HG02840 (cell line): ENCODE data around the gene MLLT10.

Source experiments
- ATAC-seq: cut with Tn5 transposase; IDR thresholded peaks from one replicate; pipeline ENCODE4 v1.9.1; 2021; ENCODE audit warnings: mild to moderate bottlenecking, moderate library complexity, moderate number of reproducible peaks; ENCODE audit not compliant: unreplicated experiment, low FRiP score

MLLT10 gene

DNA sequence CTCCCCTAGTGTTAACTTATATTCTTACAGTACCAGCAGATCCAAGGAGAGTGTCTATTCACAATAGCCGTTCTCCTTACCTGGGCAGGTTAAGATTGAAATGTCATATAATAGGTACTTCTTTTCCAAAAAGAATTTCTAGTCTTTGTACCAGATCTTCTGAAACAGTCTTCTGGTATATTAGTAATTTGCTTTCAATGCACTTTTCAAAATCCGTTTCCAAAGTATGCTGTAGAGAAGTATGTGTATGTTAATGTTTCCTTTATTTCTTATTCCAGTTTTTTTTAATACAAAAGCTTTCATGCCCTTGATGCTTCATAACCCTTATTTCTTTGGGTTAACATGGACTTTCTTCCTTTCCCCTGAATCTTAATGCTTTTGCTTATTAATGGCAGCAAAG lies 188.2 kb downstream of the MLLT10 start:
- ATAC-seq, result no peak

DNA sequence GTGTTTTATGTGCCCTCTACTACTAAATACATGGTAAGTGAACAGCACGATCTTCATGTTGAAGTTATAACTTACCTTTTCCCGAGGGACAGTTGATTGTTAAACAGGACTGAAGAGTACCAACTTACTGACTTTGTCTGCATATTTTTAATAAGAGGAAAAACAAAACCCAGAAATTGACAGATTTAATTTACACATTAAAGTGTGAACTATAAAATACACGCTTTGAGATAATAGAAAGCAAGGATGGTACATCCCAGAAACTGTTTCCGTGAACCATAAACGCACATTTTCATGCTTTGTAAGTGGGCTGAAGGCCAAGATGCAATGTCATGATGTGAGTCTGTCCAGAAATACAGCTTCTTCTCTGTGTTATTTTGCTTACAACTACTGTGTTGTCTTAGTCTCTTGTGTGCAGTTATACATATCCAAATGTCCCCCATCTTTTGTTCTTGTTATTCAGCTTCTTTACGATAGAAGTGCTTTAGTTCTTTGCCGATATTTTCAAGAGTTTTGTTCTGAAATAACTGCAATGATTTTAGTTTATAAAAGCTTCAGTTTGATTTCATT lies 190.1 kb downstream of the MLLT10 start:
- no peak for ATAC-seq

DNA sequence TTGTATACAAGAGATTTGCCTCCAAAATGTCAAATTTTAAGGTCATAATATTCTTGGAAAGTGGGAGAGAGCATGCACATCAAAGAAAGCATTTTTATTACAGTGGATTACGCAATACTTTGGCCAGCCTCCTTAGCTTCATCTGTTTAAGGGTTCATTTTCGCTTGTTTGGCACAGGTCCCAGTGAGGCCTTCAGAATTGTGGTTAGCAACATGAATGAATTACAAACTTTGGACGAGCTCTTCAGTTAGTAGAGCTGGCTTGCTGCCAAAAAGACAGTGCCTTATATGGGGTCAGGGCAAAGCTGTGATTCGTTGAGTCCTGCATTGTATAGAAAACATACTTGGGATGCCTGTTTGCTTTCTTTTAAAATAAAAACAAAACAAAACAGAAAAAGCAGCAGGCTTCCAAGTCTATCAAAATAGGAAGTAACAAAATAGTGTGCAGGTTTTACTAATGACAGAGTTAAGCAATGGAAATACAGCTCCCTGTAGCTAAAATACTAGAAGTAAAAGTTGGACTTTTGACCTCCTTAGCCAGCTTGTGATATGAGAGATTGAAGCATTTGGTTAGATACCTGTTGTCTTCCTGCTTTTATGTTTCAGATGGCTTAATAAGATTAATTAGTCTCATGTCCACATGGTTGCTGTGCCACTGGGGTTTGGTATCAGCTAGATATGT lies 190.8 kb downstream of the MLLT10 start:
- ATAC-seq, result peak; percentile 90

DNA sequence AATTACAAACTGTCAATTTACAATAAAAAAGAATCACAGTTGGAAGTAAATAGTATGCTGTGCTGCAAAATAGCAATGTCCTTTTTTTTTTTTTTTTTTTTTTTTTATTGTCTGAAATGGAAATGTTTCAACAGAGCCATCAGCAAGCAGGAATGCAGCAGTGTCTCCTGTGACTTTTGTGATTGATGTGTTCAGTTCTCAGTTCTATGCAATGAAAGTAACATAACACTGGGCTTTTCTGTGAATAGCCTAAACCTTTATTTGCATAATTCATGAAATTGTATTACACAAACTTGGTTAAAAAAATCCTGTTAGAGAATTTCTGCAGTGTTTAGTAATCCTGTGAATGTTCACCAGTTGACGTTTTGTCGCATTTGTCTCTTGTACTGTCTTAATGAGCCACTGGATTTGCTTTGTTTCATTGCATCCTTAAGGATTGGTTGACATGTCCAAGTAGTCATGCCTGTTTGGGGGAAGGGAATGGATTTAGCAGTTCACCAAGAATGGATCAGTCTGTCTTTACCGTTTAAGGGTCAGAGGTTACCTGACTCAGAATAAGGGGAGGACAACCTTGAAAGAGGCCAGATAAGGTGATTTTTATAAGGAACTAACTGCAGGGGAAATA lies 192.7 kb downstream of the MLLT10 start:
- no peak for ATAC-seq

DNA sequence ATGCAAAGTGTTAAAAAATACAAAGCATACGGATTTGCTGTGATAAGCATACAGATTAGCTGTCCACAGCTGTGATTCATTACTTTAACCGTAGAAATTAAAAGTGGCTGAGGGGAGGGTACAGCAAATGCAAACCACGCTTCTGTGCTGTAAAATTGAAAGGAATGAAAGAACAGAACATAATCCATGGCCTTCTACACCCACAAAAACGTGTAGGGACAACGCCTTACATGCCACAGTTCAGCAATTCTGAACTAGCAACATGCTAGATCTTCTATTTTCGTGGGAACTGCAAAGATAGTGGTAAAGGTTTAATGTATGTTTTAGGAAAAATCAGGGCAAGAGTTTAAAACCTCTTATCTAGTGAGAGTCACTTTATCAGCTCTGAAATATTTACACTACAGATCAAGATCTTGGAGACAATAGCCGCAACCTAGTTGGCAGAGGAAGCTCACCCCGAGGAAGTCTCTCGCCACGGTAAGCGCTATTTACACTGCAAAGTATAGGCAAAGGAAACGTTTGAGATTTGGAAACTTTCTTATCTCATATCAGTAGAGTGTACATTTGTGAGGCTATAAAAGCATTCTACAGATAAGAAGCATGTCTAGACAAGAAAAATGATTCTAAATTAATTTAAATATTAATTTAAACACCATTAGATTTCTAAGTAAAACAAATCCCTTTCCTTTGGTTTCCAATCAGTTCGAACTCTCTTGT lies 193.6 kb downstream of the MLLT10 start:
- ATAC-seq, result no peak

DNA sequence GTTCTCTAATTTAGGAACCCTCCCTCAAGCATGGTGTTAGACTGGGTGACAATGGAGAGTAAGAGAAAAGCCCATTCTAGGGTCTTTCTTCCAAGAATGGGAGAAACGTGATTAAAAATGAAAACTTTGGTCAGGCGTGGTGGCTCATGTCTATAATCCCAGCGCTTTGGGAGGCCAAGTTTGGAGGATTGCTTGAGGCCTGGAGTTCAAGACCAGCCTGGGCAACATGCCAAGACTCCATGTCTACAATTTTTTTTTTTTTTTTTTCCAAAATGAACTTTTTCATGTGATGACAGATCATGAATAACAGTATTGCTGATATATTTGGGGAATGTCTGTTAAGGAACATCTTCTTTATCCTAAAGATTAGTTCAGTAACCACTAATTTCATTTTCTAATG lies 194.6 kb downstream of the MLLT10 start:
- ATAC-seq, result no peak

DNA sequence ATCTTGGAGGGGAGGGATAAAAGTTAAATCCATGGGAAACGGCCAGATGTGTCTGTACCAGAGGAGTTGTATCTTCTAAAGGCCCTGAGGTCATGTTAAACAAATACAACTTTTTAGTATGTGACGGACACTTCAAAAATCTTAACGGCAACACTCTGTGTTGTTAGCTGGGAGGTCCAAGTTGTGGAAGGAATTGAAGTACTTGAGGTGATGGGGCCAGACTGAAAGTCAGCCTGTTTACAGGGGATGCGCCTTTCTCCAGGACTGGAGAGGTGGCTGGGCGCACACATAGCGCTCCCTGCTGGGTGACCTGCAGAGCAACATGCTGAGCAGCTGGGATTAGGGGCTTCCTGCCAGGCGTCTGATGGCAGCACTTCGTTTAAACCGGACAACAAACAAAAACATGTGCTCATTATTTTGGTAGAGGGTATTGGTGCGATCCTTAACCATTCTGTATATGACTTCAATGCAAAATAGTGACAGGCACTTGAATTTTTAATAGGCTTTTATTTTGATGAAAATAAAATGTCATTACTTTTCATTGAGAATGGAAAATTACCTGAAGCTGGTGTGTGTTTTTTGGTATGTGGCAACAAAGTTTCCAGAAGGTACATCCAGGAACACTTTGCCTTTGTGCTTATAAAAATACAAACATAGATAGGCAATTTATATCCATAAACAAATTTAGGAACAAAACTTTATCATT lies 198.2 kb downstream of the MLLT10 start:
- peak; percentile 82 for ATAC-seq

DNA sequence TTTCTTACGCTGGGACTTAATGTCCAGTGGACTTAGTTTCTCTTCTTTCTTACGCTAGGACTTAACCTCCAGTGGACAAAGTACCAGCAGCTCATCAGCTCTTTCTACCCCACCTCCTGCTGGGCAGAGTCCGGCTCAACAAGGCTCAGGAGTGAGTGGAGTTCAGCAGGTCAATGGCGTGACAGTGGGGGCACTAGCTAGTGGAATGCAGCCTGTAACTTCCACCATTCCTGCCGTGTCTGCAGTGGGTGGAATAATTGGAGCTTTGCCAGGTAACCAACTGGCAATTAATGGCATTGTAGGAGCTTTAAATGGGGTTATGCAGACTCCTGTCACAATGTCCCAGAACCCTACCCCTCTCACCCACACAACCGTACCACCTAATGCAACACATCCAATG lies 199.7 kb downstream of the MLLT10 start:
- ATAC-seq, result no peak

DNA sequence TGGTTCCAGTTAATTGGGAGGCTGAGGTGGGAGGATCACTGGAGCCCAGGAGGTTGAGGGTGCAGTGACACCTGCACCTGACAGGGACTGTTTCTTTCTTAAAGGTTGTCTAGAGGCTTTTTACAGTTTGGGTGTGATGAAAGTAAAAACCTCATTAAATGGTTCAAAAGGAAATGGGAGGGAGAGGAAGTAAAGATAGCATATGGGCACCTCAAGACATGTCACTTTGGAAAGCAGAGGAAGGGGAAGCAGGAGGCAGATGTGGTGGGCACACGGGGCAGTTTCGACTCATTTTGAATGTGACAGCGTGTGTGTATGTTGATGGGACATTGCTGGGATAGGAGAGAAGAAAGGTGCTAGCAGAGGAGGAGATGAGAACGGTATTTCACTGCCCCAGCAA lies 203.1 kb downstream of the MLLT10 start:
- no peak for ATAC-seq

DNA sequence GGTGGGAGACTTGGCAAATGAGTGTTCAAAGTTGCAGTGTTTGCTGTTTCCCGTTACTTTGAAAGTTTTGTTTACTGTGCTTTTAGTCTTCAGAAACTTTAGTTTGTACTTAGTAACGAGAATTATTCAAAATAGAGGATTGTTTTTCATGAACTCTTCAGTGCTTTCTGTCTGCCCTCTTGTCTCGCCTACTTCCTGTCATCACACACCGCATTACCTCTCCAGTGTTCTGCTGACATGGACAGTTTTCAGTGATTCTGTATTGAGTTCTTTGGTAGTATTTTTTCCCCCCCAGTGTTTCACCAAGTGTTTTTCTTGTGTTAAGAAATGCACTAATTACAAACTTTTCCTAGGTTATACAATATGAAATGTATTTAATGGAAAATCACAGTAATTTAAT lies 207.0 kb downstream of the MLLT10 start:
- no peak for ATAC-seq

DNA sequence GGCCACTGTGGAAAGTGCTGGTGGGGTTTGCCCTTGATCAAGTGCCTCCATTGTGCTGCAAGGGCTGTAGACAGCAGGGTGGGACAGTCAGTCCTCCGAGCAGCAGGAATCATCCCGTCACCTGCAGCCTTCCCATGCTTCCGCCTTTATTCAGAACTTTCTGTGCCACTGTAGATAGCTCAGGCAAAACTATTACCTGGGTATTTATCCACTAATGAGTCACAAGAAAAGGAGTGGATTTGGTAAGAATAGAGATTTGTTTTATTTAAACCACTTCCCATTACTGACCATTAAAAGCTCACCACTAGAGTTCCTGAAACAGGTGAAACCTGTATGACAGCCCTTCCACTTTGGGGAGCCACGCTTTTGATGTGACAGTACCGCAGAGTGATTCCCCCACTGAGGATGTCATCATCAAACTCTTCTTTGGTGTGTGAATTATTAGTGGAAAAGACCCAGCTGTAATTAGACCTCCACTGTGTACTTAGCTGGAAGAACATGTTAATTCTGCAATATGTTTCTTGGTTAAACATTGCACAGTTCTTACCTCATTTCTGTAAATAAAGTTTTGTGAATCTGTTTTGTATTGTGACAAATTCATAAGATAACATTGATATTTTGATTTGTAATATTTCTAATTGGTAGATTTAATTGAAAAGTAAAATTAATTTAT lies 208.8 kb downstream of the MLLT10 start:
- ATAC-seq, result no peak

DNA sequence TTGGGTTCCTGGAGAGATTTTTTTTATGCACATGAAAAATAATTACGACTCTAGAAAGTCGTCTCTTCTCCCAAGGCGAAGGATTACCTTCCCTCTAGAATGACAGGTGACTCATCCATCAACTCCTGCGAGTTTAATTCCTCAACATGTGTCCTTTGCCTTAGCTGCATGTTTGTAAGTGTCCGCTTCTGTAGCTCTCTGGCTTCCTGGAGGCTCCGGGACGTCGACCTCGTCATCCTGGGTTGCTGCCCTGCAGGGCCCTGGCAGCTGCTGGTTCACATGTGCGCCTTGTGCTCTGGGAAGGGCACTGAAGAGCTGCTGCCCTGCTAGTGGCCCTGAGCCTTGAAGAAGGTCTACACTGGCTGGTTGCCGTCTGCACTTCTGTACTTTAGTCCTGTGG lies 210.2 kb downstream of the MLLT10 start:
- ATAC-seq, result no peak

DNA sequence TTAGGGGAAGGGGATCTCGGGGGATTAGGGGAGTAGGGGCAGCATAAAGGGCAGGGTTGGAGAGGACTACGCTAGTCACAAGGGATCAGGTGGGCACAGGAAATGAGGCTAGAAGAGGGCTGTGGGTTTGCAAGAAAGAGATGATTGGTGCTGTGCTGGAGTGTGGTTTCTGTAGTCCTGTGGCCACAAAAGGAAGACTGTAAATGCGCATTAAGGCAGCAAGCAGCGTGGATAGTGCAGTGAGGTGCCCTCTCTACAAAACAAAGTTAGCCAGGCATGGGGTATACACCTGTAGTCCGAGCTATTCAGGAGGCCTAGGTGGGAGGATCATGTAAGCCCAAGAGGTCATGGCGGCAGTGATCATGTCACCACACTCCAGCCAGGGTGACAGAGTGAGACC lies 212.1 kb downstream of the MLLT10 start:
- ATAC-seq, result no peak

DNA sequence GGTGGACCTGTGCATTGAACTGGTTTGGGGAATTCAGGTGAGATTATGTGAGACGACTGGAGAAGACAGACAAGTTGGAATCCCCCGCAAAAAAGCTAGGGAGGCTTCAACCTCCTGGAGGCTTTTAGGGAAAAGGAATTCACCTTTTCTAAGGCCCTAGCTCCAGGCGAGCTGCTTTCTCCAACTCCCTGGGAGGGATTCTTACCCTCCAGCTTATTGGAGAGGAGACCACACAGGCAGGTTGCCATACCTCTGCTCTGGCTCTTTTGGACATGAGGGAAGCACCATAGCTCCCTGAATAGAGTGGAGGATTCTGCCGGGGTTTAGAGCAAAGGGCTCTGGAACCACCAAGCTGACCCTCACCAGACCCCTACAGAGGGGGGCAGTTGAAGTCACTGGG lies 213.8 kb downstream of the MLLT10 start:
- no peak for ATAC-seq

DNA sequence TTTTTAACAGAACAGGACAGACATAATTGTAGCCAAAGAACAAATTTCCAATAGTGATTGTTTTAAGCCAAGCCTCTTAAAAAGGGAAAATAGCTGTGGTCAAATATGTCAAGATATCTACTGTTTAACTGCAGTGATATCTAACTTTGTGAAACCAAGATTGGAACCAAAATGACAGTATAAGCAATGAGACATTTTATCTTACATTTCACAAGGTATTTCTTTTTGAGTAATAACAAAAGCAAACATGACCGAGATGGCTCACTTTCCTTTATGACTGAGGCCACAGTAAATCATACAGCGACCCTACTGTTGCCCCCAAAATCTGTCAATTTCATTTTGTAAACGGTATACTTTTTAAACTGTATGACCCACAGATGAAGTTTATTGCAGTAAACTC lies 215.8 kb downstream of the MLLT10 start:
- ATAC-seq, result no peak

DNA sequence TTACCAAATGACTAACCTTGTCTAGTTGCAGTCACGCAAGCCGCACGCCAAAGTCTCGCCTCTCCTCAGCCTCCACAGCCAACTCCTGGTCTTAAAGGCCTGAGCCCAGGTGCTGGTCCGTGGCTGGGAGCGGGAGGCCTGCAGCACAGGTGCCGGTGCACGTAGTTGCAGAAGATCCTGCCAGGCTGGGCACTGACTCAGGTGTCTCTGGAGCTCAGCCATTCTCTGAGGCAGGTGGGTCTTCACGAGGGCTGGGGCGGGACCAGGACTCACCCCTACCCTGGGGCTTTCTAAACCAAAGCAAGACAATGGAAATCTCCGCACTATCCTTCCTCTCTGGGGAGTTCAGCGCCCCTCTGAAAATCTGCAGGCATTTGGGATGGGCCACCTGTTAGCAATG lies 216.4 kb downstream of the MLLT10 start:
- no peak for ATAC-seq

DNA sequence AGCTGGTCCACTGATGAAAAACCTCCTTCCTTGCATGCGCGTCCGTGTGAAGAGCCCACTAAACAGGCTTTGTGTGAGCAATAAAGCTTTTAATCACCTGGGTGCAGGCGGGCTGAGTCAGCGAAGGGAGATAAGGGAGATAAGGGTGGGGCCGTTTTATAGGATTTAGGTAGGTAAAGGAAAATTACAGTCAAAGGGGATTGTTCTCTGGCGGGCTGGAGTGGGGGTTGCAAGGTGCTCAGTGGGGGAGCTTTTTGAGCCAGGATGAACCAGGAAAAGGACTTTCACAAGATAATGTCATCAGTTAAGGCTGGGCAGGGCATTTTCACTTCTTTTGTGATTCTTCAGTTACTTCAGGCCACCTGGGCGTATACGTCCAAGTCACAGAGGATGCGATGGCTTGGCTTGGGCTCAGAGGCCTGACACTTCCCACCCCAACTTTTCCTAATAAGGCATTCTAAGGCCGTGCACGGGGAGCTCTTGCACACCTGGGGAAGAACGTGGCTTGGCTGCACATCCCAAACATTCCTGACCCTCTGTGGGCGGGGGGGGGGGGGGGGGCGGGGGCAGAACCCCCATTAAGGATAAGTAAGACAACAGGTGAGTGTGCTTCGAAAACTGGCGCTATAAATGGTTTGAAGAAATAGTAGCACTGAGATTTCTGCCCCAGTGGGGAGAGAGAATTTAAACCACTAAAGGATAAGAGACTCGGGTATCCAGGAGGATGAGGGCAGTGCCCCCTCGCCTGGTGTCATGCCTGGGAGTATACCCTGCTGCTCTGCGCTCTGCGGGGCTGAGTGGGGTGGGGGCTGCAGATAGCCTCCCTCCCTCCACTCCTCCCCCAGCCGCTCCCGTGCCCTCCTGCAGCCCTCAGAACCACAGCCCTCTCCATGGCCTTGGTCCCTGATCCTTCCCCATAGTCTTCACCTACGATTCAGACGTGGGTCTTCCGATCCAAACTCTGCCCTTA lies 217.6 kb downstream of the MLLT10 start:
- ATAC-seq, result no peak

DNA sequence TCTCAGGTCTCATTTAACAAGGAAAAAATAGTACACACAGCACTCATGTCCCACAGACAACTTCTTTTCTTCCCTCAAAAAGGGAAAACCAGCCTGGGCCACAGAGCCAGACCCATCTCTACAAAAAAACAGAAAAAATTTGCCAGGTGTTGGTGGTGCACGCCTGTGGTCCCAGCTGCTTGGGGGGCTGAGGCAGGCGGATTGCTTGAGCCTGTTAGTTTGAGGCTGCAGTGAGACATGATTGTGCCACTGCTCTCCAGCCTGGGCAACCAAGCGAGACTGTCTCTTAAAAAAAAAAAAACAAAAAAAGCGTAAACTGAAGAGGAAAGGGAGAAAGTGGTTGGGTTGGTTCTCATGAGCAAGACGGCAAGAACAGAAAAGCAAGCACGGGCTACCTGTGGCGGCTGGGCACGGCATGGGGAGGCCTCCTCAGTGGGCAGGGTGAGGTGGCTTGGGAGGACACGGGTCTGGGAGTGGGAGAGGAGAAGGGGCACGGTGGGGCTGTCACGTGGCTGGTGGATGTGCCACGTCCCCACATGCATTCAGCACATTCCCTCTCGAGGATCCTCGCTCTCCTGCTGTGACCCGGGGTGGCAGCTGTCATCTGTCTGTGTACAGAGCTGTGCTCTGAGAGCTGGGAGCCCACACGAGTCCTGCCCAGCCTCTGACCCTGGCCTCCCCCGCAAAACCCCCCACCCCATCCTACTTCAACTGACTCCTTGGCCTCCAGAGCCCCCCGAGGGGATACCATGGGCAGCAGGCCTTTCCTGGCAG lies 219.7 kb downstream of the MLLT10 start:
- no peak for ATAC-seq
